NCI-H524 treated with DMSO at 0.1 percent for 48 hours (cell line): ENCODE results near the gene OBP2B.
"Not testable (repeated sequence)": the region's sequence is repeated elsewhere in the genome, so short reads cannot be mapped to it uniquely, and the experiment has no call there.

Source experiments
- DNase-seq: peaks from one replicate; lab custom pipeline; 2025; lab: John Stamatoyannopoulos, UW

OBP2B gene

GRCh38 chr9:133208880-133209300 lies at the start of gene OBP2B:
TSS of gene OBP2B (minus strand) at chr9:133209250. CDS start at chr9:133209199, 51 bp downstream.
- not testable (repeated sequence) for DNase-seq

- no peak for DNase-seq
These were observed 49.3 kb upstream of the OBP2B start for GRCh38 chr9:133258061-133259015.

- DNase-seq: no peak
These were observed 48.5 kb upstream of the OBP2B start for GRCh38 chr9:133257465-133257956.

- no peak for DNase-seq
These were observed 47.6 kb upstream of the OBP2B start for GRCh38 chr9:133256686-133257091.

- DNase-seq: no peak
These were observed 47.0 kb upstream of the OBP2B start for GRCh38 chr9:133256136-133256461.

- no peak for DNase-seq
These were observed 46.5 kb upstream of the OBP2B start for GRCh38 chr9:133255371-133256135.

- no peak for DNase-seq
These were observed 45.4 kb upstream of the OBP2B start for GRCh38 chr9:133254471-133254870.

- no peak for DNase-seq
These were observed 44.2 kb upstream of the OBP2B start for GRCh38 chr9:133253268-133253667.

- no peak for DNase-seq
These were observed 43.4 kb upstream of the OBP2B start for GRCh38 chr9:133252301-133253020.

GRCh38 chr9:133251773-133252172 lies 42.7 kb upstream of the OBP2B start:
- DNase-seq: no peak

GRCh38 chr9:133251221-133251620 lies 42.2 kb upstream of the OBP2B start:
- DNase-seq: not testable (repeated sequence)

- DNase-seq: no peak
These were observed 41.7 kb upstream of the OBP2B start for GRCh38 chr9:133250741-133251170.

- DNase-seq: no peak
These were observed 40.3 kb upstream of the OBP2B start for GRCh38 chr9:133249337-133249736.

- DNase-seq: no peak
These were observed 39.8 kb upstream of the OBP2B start for GRCh38 chr9:133248726-133249295.

GRCh38 chr9:133247632-133248031 lies 38.6 kb upstream of the OBP2B start:
- DNase-seq: no peak

- no peak for DNase-seq
These were observed 37.9 kb upstream of the OBP2B start for GRCh38 chr9:133246991-133247390.

- no peak for DNase-seq
These were observed 37.5 kb upstream of the OBP2B start for GRCh38 chr9:133246562-133246961.

GRCh38 chr9:133242991-133243390 lies 33.9 kb upstream of the OBP2B start:
- DNase-seq: no peak

- DNase-seq: no peak
These were observed 33.2 kb upstream of the OBP2B start for GRCh38 chr9:133242241-133242640.

- no peak for DNase-seq
These were observed 30.6 kb upstream of the OBP2B start for GRCh38 chr9:133239533-133240090.

GRCh38 chr9:133238851-133239532 lies 29.9 kb upstream of the OBP2B start:
- no peak for DNase-seq
